Tibial nerve (tissue), 4 donors: ENCODE results near the gene PIK3R1. TPM values are rescaled to one million over a fixed set of nuclear protein-coding genes. Genes with fewer than 3 reads are reported as not detected.

ENCODE experiments used
- DNase-seq, 2 donors: peaks; one replicate each; pipeline ENCODE4 v3.0.0-alpha.2; 2019; ENCODE audit warnings: low spot score in 2 of 2
- H3K27ac ChIP-seq, 4 donors: fragments of 200-600 bp; sonication (generic) in 3 of 4; one replicate each; pipeline ENCODE4 v1.5.1; 2017 to 2019; ENCODE audit warnings: mild to moderate bottlenecking in 1 of 4
- H3K27me3 ChIP-seq, 2 donors: fragments of 200-600 bp; sonication (generic) in 1 of 2; one replicate each; pipeline versions ENCODE4 v1.5.1 to v1.6.0; 2017 to 2019
- H3K36me3 ChIP-seq, 3 donors: fragments of 200-600 bp; sonication (generic); one replicate each; pipeline ENCODE4 v1.5.1; 2018 to 2019
- H3K4me1 ChIP-seq, 4 donors: fragments of 200-600 bp; sonication (generic) in 3 of 4; one replicate each; pipeline ENCODE4 v1.5.1; 2017 to 2019
- H3K4me3 ChIP-seq, 4 donors: fragments of 200-600 bp; sonication (generic) in 3 of 4; one replicate each; pipeline ENCODE4 v1.5.1; 2017 to 2019; ENCODE audit warnings: mild to moderate bottlenecking in 1 of 4, moderate library complexity in 1 of 4
- H3K9me3 ChIP-seq, 4 donors: fragments of 200-600 bp; sonication (generic) in 3 of 4; one replicate each; pipeline ENCODE4 v1.5.1; 2017 to 2019
- EP300 ChIP-seq, 2 donors: sonication (generic); formaldehyde crosslinking; IDR thresholded peaks; one replicate each; pipeline ENCODE4 v1.6.1; 2017; ENCODE audit warnings: antibody characterized with exemption in 2 of 2, mild to moderate bottlenecking in 1 of 2
- POLR2A ChIP-seq, 2 donors: fragments of 450-650 bp; IDR thresholded peaks; one replicate each; pipeline ENCODE4 v1.6.1; 2017; ENCODE audit warnings: antibody characterized with exemption in 2 of 2, mild to moderate bottlenecking in 2 of 2, moderate library complexity in 2 of 2
- WGBS, 2 donors: methylation state at CpG; one replicate each; pipeline ENCODE4 v1.1.5; 2018; 5-methylcytosine and 5-hydroxymethylcytosine counted together
- total RNA-seq, 4 donors: library from RNA; depleted of rRNA; stranded (reverse); fragments of >200 nt; gene quantifications; one replicate each; pipeline ENCODE4 v1.1.0, GENCODE V29; 2016
- TF ChIP-seq, protein P1 (sequence below), 5 experiments: fragments of 200-600 bp in 3 of 5; fragments of 450-650 bp in 2 of 5; sonication (generic) in 3 of 5; IDR thresholded peaks; one replicate each; pipeline ENCODE4 v1.5.1; 2016 to 2019; ENCODE audit warnings: antibody characterized with exemption in 5 of 5, mild to moderate bottlenecking in 3 of 5, moderate library complexity in 2 of 5

PIK3R1 gene
- total RNA-seq, 4 donors from 2014 or later: 166 to 621 (median 433) TPM

DNA sequence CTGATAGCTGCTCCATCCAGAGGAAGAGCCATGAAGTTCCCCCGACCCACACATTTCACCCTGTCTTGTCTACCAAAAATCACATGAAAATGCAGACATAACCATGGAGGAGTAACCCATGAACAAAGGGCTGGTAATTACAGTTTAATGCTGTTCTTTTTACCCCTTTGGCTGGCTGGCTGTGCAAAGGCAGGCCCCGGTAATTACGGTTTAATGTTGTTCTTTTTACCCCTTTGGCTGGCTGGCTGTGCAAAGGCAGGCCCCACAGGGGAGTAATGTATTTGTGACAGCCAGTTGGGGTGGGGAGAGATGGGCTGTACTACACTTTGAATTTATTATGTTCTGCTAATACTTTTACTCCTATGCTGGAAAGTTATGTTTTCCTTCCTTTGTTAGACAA lies 41.7 kb downstream of the PIK3R1 start:
- Histone ChIP-seq H3K4me1 (peaks cover 0 to 100% (median 69%) of the 10 kb centered on the region in 4 donors), H3K27ac (peak overlapping the region in 2 of 4 donors; percentile 54 to 91), H3K4me3 (no peak overlapping the region), H3K36me3 (no peaks in the 10 kb centered on the region), H3K9me3 (no peaks in the 10 kb centered on the region), H3K27me3 (no peaks in the 10 kb centered on the region)
- 45 to 52% methylated on average over 3 of the region's 3 CpGs for WGBS, 2 donors
- no peak for TF ChIP-seq EP300 (IDR thresholded peaks at IDR 0.05)
- TF ChIP-seq, protein P1, sequence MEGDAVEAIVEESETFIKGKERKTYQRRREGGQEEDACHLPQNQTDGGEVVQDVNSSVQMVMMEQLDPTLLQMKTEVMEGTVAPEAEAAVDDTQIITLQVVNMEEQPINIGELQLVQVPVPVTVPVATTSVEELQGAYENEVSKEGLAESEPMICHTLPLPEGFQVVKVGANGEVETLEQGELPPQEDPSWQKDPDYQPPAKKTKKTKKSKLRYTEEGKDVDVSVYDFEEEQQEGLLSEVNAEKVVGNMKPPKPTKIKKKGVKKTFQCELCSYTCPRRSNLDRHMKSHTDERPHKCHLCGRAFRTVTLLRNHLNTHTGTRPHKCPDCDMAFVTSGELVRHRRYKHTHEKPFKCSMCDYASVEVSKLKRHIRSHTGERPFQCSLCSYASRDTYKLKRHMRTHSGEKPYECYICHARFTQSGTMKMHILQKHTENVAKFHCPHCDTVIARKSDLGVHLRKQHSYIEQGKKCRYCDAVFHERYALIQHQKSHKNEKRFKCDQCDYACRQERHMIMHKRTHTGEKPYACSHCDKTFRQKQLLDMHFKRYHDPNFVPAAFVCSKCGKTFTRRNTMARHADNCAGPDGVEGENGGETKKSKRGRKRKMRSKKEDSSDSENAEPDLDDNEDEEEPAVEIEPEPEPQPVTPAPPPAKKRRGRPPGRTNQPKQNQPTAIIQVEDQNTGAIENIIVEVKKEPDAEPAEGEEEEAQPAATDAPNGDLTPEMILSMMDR (IDR thresholded peaks at IDR 0.05): no peak
- TF ChIP-seq POLR2A (IDR thresholded peaks at IDR 0.05): no peak
- no peak for DNase-seq

DNA sequence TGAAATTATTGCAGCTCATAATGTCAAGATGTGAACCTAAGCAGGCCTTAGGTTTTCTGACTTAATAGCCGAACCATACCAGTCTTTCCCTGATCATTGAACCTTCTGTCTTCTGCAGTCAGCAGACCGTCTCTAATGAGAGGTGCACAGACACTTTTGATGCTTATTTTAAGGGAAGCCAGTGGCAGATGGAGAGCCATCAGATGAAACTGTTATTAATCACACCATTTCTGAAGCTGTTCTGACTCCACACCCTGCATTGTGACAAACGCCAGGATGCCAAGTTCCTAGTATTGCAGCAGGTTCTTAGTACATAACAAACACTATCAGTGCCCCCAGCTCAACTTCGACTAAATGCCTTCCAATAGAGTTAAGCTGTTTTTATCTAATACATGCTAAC lies 43.0 kb downstream of the PIK3R1 start:
- no peaks in the 10 kb centered on the region for H3K27me3 ChIP-seq
- TF ChIP-seq EP300 (IDR thresholded peaks at IDR 0.05) (no peak), POLR2A (IDR thresholded peaks at IDR 0.05) (no peak)
- TF ChIP-seq, protein P1 (IDR thresholded peaks at IDR 0.05): no peak
- H3K27ac ChIP-seq: peak overlapping the region in 2 of 4 donors; percentile 54 to 91
- peaks cover 0 to 91% (median 67%) of the 10 kb centered on the region in 4 donors for H3K4me1 ChIP-seq
- no peak overlapping the region for H3K4me3 ChIP-seq
- DNase-seq: no peak
- no peaks in the 10 kb centered on the region for H3K36me3 ChIP-seq
- no peaks in the 10 kb centered on the region for H3K9me3 ChIP-seq
- 65 to 76% methylated on average over 4 of the region's 4 CpGs for WGBS, 2 donors

DNA sequence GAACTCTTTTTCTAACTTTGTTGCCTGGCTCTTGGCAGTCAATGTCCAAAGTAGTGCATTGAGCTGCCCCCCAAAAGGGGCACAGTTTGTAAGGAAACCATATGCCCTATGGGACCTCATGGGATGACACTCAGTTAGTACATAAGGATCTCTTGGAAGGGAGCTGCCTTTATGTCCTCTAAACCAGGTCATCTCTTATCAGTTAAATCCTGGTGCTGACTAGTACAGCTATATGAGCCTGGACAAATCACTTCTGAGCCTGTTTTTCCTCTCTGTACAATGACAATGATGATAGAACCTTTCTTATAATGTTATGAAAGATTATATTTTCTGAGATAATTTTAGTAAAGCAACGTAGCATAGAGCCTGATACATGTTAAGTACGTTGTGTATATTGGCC lies 44.1 kb downstream of the PIK3R1 start:
- Histone ChIP-seq H3K4me1 (peaks cover 0 to 91% (median 73%) of the 10 kb centered on the region in 4 donors), H3K27me3 (no peaks in the 10 kb centered on the region), H3K9me3 (no peaks in the 10 kb centered on the region), H3K36me3 (no peaks in the 10 kb centered on the region), H3K27ac (peak overlapping the region in 3 of 4 donors; percentile 16 to 91 (median 47)), H3K4me3 (no peak overlapping the region)
- no peak for TF ChIP-seq POLR2A (IDR thresholded peaks at IDR 0.05)
- TF ChIP-seq, protein P1 (IDR thresholded peaks at IDR 0.05): no peak
- no peak for TF ChIP-seq EP300 (IDR thresholded peaks at IDR 0.05)
- DNase-seq: no peak
- WGBS, 2 donors: 77 to 80% methylated on average over 2 of the region's 2 CpGs

DNA sequence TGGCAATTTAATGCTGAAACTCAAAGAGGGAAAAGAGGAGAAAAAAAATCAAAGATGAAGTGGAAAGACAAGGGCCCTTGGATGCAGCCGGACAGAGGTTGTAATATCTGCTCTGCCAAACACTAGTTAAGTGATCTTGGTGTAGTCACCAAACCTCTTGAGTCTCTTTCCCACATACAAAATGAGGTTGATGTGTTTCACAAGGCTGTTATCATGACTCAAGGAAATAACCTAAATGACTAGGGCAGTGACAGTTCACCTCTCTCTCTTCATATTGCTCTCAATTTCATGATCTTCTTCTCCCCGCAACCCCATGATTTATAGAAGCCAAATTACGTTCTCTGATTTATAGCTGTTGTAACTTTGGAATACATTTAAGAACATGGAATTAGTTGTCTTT lies 44.9 kb downstream of the PIK3R1 start:
- TF ChIP-seq EP300 (IDR thresholded peaks at IDR 0.05) (no peak), POLR2A (IDR thresholded peaks at IDR 0.05) (no peak)
- TF ChIP-seq, protein P1 (IDR thresholded peaks at IDR 0.05): no peak

DNA sequence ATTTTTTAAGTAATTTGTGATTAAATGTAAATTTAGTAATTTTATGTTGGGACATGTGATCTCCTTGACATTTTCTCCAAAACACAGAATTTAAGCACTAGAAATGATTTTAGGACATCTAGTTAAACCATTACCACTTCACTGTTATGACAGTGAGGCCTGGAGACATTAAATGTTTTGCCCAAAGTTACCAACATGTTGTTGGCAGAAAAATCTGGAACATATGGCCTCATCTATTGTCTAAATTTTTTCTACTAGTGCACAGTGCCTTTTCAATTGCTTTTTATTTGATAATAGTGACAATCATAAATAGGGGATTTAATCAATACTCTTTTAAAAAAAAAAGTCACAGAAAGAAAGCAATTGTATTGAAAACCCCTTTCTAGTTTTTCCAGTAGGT lies 45.6 kb downstream of the PIK3R1 start:
- no peaks in the 10 kb centered on the region for H3K9me3 ChIP-seq
- no peaks in the 10 kb centered on the region for H3K36me3 ChIP-seq
- peak overlapping the region in 2 of 4 donors; percentile 61 to 91 for H3K27ac ChIP-seq
- peaks cover 0 to 91% (median 75%) of the 10 kb centered on the region in 4 donors for H3K4me1 ChIP-seq
- TF ChIP-seq, protein P1 (IDR thresholded peaks at IDR 0.05): no peak
- TF ChIP-seq EP300 (IDR thresholded peaks at IDR 0.05): no peak
- TF ChIP-seq POLR2A (IDR thresholded peaks at IDR 0.05): no peak
- H3K4me3 ChIP-seq: no peak overlapping the region
- no peaks in the 10 kb centered on the region for H3K27me3 ChIP-seq
- DNase-seq: no peak

More for the DNA sequence above, 44.9 kb downstream of the PIK3R1 start:
- peaks cover 0 to 91% (median 73%) of the 10 kb centered on the region in 4 donors for H3K4me1 ChIP-seq
- no peaks in the 10 kb centered on the region for H3K9me3 ChIP-seq
- WGBS, 2 donors: 75 to 77% methylated on average over 3 of the region's 3 CpGs
- peak overlapping the region in 3 of 4 donors; percentile 16 to 91 (median 47) for H3K27ac ChIP-seq
- H3K36me3 ChIP-seq: no peaks in the 10 kb centered on the region
- H3K27me3 ChIP-seq: no peaks in the 10 kb centered on the region
- DNase-seq: no peak
- no peak overlapping the region for H3K4me3 ChIP-seq
